ENCODE measurements around the gene CHTF8. TPM values are rescaled to one million over a fixed set of nuclear protein-coding genes. Genes with fewer than 3 reads are reported as not detected.
"Not testable (repeated sequence)": the region's sequence is repeated elsewhere in the genome, so short reads cannot be mapped to it uniquely, and the experiment has no call there.

Gene CHTF8
- total RNA-seq, 2 donors from 2014 or later = 49.4 to 60.5 TPM

GRCh38 chr16:69160192-69160591, 27.8 kb upstream of the CHTF8 start:
- Histone ChIP-seq H3K4me1 (no peaks in the 10 kb centered on the region), H3K9me3 (no peaks in the 10 kb centered on the region), H3K27me3 (no peaks in the 10 kb centered on the region), H3K4me3 (no peak overlapping the region), H3K36me3 (peaks cover 69% of the 10 kb centered on the region), H3K27ac (no peak overlapping the region)
- no peak for DNase-seq (ENCODE audit: low spot score)
- TF ChIP-seq, protein P1, sequence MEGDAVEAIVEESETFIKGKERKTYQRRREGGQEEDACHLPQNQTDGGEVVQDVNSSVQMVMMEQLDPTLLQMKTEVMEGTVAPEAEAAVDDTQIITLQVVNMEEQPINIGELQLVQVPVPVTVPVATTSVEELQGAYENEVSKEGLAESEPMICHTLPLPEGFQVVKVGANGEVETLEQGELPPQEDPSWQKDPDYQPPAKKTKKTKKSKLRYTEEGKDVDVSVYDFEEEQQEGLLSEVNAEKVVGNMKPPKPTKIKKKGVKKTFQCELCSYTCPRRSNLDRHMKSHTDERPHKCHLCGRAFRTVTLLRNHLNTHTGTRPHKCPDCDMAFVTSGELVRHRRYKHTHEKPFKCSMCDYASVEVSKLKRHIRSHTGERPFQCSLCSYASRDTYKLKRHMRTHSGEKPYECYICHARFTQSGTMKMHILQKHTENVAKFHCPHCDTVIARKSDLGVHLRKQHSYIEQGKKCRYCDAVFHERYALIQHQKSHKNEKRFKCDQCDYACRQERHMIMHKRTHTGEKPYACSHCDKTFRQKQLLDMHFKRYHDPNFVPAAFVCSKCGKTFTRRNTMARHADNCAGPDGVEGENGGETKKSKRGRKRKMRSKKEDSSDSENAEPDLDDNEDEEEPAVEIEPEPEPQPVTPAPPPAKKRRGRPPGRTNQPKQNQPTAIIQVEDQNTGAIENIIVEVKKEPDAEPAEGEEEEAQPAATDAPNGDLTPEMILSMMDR (IDR thresholded peaks at IDR 0.05) = no peak

DNA sequence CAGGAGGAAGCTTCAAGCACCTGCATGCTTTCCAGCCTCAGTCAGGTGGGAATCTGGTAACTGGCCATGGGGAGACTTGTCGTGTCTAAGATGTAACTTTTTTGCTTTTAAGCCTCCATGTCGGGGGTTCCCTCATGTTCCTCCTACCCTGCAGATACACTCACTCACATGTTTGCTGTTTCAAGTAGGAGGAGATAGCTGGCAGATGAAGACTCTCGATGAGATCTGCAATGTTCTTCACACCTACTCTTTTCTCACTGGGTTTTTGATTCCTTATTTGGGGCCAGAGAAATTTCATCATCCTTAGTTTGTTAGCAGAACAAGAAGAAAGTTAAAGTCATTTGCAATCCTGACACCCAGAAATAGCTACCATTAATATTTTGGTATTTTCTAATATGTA, 24.8 kb upstream of the CHTF8 start:
- H3K4me3 ChIP-seq = no peak overlapping the region
- no peaks in the 10 kb centered on the region for H3K4me1 ChIP-seq
- peaks cover 76% of the 10 kb centered on the region for H3K36me3 ChIP-seq
- TF ChIP-seq, protein P1 (IDR thresholded peaks at IDR 0.05) = no peak
- H3K27ac ChIP-seq = no peak overlapping the region
- no peaks in the 10 kb centered on the region for H3K9me3 ChIP-seq
- H3K27me3 ChIP-seq = no peaks in the 10 kb centered on the region
- DNase-seq (ENCODE audit: low spot score) = no peak

GRCh38 chr16:69150146-69150865, 17.9 kb upstream of the CHTF8 start:
- TF ChIP-seq, protein P1 (IDR thresholded peaks at IDR 0.05) = peak; percentile 48 to 86
- H3K27me3 ChIP-seq = no peaks in the 10 kb centered on the region
- DNase-seq (ENCODE audit: low spot score) = no peak
- peaks cover 61% of the 10 kb centered on the region for H3K36me3 ChIP-seq
- no peaks in the 10 kb centered on the region for H3K4me1 ChIP-seq
- H3K4me3 ChIP-seq = no peak overlapping the region
- H3K27ac ChIP-seq = no peak overlapping the region
- H3K9me3 ChIP-seq = no peaks in the 10 kb centered on the region

- H3K9me3 ChIP-seq; DNase-seq (ENCODE audit: low spot score); H3K27ac ChIP-seq; H3K4me3 ChIP-seq; H3K4me1 ChIP-seq; H3K27me3 ChIP-seq: not testable (repeated sequence)
- peaks cover 55% of the 10 kb centered on the region for H3K36me3 ChIP-seq
These were observed 17.2 kb upstream of the CHTF8 start for GRCh38 chr16:69149621-69150020.

- no peak for DNase-seq (ENCODE audit: low spot score)
- H3K27ac ChIP-seq = no peak overlapping the region
- H3K27me3 ChIP-seq = no peaks in the 10 kb centered on the region
- no peak overlapping the region for H3K4me3 ChIP-seq
- H3K9me3 ChIP-seq = no peaks in the 10 kb centered on the region
- H3K4me1 ChIP-seq = no peaks in the 10 kb centered on the region
- TF ChIP-seq, protein P1 (IDR thresholded peaks at IDR 0.05) = no peak
- peaks cover 45% of the 10 kb centered on the region for H3K36me3 ChIP-seq
These were observed 13.3 kb upstream of the CHTF8 start for GRCh38 chr16:69145658-69146057.

- peaks cover 58% of the 10 kb centered on the region for H3K36me3 ChIP-seq
- H3K4me3 ChIP-seq = no peak overlapping the region
- H3K4me1 ChIP-seq = no peaks in the 10 kb centered on the region
- no peak overlapping the region for H3K27ac ChIP-seq
- no peak for DNase-seq (ENCODE audit: low spot score)
- no peaks in the 10 kb centered on the region for H3K9me3 ChIP-seq
- TF ChIP-seq, protein P1 (IDR thresholded peaks at IDR 0.05) = no peak
- H3K27me3 ChIP-seq = no peaks in the 10 kb centered on the region
These were observed 10.7 kb upstream of the CHTF8 start for GRCh38 chr16:69143116-69143515.
